CD4-positive, alpha-beta T cell treated with Interleukin-17A for 4 hours (primary cell): ENCODE measurements around the gene THY1.
"Not testable (repeated sequence)": the region's sequence is repeated elsewhere in the genome, so short reads cannot be mapped to it uniquely, and the experiment has no call there.

ENCODE experiments used
- DNase-seq: peaks from one replicate; pipeline ENCODE4 v3.0.0-alpha.2; 2020; ENCODE audit warnings: mixed read lengths

Gene THY1

DNA sequence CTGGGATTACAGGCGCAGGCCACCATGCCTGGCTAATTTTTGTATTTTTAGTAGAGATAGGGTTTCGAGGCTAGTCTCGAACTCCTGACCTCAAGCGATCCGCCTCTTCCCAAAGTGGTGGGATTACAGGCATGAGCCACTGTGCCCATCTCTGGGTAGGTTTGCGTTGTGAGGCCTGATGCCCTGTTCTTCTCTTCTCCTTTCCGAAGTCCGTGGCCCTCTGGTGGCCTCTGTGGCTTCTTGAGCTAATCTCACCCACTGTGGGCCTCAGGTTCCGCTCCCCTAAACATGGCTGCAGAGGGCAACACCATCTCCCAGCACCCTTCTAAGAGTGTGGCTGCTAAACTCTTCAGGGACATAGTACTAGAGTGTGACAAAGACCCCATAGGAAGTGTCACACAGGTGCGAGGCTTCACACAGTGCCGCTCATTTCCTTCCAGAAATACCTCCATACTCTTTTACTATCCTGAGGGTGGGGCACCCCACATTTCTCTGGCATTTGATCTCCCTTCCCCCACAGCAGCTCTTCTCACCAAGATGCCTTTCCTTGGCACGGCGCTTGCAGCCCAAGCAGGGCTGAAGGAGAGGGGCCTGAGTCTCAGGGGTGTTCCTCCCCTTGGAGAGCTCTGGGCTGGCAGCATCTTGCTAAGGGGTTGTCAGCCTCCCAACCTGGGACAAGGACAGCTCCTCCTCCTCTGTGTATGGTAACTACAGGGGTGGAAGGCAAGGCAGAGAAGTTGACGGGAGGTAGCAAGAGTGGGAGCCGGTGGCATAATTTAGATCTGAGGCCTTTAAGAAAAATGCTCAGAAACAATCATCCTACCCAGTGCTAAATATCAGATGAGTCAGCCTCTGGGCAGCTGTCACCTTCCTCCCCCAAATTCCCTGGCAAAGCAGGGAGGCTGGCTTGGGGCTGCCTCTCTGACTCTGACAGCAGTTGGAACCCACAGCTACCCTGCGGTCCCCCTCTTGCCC lies 6.1 kb downstream of the THY1 start:
- no peak for DNase-seq

DNA sequence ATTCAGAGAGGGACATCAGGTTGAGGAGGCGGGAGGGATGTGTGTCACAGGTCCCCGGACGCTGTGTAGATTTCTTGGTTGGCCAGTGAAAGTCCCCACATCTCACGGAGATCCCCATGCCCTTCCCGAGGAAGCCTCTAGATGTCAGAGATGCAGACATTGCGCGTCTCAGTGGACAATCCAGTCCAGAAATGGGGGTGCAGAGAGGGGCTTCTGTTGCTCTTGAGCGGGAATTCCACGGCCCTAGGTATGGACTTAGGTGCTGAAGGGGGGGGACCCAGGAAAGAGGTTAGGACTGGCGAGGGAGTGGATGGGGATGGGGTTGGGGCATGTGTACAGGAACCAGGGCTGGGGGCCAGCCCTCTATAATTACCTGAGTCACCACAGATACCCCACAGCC lies 7.0 kb downstream of the THY1 start:
- DNase-seq: no peak

- DNase-seq: no peak
Measured at GRCh38 chr11:119415517-119415916, 7.5 kb downstream of the THY1 start.

GRCh38 chr11:119414734-119415133 lies 8.2 kb downstream of the THY1 start:
- no peak for DNase-seq

DNA sequence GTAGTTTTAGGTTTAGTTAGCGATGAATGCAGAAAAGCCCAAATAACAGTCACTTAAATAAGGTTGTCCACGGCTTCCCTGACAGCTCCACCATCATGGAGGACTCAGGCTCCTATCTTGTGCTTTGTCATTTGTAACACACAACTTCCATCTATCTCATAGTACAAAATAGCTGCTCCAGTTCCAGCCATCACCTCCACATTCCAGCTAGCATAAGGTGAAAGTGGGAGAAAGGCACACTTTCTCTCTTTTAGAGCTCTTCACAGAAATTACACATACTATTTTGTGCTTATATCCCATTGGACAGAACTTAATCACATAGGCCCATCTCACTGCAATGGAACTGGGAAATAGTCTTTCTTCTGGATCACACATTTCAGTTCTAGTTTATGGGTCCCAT lies 8.7 kb downstream of the THY1 start:
- DNase-seq: no peak

- no peak for DNase-seq
Measured at GRCh38 chr11:119412072-119412471, 10.9 kb downstream of the THY1 start.

GRCh38 chr11:119410501-119410900 lies 12.5 kb downstream of the THY1 start:
- no peak for DNase-seq

- no peak for DNase-seq
Measured at GRCh38 chr11:119409731-119410130, 13.2 kb downstream of the THY1 start.

DNA sequence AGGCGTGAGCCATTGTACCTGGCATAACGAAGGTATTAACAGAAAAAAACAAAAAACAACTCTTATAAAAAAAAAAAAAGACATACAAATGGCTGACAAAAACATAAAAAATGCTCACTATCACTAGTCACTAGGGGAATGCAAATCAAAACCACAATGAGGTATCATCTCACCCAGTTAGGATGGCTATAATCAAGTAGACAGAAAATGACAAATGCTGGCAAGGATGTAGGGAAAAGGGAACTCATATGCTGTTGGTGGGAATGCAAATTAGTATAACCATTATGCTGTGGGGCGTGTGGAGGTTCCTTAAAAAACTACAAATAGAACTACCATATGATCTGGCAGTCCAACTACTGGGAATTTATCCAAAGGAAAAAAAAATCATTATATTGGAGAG lies 17.0 kb downstream of the THY1 start:
- no peak for DNase-seq

DNA sequence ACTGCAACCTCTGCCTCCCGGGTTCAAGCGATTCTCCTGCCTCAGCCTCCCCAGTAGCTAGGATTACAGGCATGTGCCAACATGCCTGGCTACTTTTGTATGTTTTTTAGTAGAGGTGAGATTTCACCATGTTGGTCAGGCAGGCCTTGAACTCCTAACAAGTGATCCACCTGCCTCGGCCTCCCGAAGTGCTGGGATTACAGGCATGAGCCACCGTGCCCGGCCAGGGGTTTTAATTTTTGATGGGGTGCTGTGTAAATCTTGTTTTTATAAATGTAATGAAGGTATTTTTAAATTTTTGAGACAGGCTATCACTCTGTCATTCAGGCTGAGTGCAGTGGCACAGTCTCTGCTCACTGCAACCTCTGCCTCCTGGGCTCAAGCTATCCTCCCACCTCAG lies 17.5 kb downstream of the THY1 start:
- DNase-seq: not testable (repeated sequence)

DNA sequence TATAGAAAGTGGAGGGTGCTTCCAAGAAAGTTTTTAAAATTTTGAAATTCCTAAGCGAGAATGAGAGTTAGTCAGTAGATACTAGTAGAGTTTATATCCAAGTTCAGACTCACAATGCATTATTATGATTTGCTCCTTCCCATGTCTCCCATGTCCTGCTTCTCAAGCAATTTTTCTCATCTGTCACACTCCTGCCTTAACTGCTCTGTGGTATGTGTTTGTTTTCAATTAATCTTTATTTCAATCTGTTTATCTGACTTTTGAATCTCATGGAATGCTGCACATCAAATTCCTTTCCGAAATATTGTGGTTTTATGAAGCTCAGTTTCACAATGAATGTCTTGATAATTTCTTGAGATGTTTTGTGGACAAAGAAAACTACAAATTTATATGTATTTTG lies 18.1 kb downstream of the THY1 start:
- no peak for DNase-seq

- no peak for DNase-seq
Measured at GRCh38 chr11:119403021-119403420, 20.0 kb downstream of the THY1 start.

DNA sequence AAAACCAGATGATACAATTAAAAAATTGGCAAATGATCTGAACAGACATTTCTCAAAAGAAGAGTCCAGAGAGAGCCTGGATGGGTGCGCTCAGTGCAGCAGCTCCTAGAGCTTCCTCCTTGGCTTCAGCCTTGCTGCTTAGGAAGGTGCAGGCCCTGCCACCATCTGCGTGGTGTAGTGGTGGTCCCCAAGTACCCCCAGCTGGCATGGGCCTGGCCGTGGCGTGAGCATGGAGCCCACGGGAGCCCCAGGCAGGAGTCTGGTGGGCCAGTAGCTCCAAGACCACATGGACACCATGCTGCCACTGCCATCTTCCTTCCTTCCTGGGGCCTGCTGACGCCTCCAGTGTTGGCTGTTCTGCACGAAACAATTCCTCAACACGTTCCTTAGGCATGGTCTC lies 20.5 kb downstream of the THY1 start:
- DNase-seq: no peak

DNA sequence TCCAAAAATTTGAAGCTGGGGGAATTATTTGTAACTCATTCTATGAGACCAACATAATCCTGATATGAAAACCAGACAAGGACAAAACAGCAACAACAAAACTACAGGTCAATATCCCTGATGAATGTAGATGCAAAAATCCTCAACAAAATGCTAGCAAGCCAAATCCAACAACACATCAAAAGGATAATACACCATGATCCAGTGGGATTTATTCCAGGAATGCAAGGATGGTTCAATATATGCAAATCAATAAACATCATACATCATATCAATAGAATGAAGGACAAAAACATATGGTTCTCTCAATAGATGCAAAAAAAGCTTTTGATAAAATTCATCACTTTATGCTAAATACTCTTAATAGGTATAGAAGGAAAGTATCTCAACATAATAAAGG lies 22.1 kb downstream of the THY1 start:
- DNase-seq: no peak

- no peak for DNase-seq
Measured at GRCh38 chr11:119397740-119398139, 25.2 kb downstream of the THY1 start.

- no peak for DNase-seq
Measured at GRCh38 chr11:119396835-119397234, 26.1 kb downstream of the THY1 start.

- no peak for DNase-seq
Measured at GRCh38 chr11:119391275-119391674, 31.7 kb downstream of the THY1 start.

DNA sequence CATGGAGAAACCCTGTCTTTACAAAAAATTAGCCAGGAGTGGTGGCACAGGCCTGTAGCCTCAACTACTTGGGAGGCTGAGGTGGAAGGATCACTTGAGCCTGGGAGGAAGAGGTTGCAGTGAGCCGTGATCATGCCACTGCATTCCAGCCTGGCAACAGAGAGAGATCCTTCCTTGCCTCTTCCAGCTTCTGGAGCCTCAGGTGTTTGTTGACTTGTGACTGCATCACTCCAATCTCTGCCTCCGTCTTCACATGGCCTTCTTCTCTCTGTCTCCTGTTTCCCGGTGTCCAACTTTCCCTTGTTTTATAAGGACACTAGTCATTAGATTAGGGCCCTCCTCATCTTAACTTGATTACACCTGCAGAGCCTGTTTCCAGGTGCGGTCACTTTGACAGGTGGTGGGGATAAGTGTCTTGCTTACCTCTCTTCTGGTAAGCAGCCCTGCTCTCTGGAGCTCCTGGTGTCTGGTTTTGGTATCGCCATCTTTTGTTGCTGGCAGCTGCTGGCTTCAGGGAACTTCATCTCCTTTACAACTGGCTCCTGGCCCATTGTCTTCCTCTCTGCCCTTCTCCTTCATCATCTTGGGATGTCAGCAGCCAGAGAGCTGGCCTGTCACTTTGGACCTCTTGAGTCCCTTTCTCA lies 33.2 kb downstream of the THY1 start:
- no peak for DNase-seq

GRCh38 chr11:119388103-119388502 lies 34.9 kb downstream of the THY1 start:
- no peak for DNase-seq

GRCh38 chr11:119384332-119384731 lies 38.6 kb downstream of the THY1 start:
- DNase-seq: no peak

DNA sequence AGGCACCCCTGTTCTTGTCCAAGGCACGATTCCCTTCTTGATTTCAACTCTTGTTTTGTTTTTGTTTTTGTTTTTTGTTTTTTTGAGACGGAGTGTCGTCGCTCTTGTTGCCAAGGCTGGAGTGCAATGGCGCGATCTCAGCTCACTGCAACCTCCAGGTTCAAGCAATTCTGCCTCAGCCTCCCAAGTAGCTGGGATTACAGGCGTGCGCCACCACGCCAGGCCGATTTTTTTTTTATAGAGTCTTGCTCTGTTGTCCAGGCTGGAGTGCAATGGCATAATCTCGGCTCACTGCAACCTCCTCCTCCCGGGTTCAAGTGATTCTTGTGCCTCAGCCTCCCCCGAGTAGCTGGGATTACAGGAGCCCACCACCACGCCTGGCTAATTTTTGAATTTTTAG lies 40.5 kb downstream of the THY1 start:
- not testable (repeated sequence) for DNase-seq

- DNase-seq: no peak
Measured at GRCh38 chr11:119382101-119382500, 40.9 kb downstream of the THY1 start.

- peak; percentile 98 for DNase-seq
Measured at GRCh38 chr11:119381181-119381988, 41.6 kb downstream of the THY1 start, which contains the start of gene USP2. Gene USP2, minus strand, starts transcription at chr11:119381690. Its CDS starts 8,210 bp downstream, at chr11:119373480.
